ENCODE measurements around the gene CTBP2.

- TF ChIP-seq CTCF (IDR thresholded peaks at IDR 0.05) (no peak), POLR2A (IDR thresholded peaks at IDR 0.05) (no peak)
Measured at GRCh38 chr10:124984376-124984775, 176.0 kb downstream of the CTBP2 start.
